H1 (cell line): ENCODE measurements around the gene HTR1D. TPM values are rescaled to one million over a fixed set of nuclear protein-coding genes. Genes with fewer than 3 reads are reported as not detected.

ENCODE experiments used
- GTF2F1 ChIP-seq: IDR thresholded peaks from 2 replicates; pipeline ENCODE4 v1.6.1; 2012; ENCODE audit warnings: low read depth, low read length, improper control_type of control experiment, borderline replicate concordance
- POLR2A ChIP-seq, 2 experiments: IDR thresholded peaks; 1 replicate in 1 of 2; 2 replicates in 1 of 2; pipeline ENCODE4 v1.6.1; 2011; ENCODE audit warnings: low read depth in 2 of 2, low read length in 2 of 2, mild to moderate bottlenecking in 2 of 2; ENCODE audit errors: control extremely low read depth in 1 of 2
- RAD21 ChIP-seq, 2 experiments: IDR thresholded peaks in 1 of 2; conservative IDR thresholded peaks in 1 of 2; 2 replicates each; pipeline ENCODE4 v1.6.1; 2011; ENCODE audit warnings: low read depth in 2 of 2, low read length in 2 of 2, improper control_type of control experiment in 1 of 2, inconsistent platforms in 1 of 2, mild to moderate bottlenecking in 1 of 2, moderate library complexity in 1 of 2
- SP1 ChIP-seq: IDR thresholded peaks from 2 replicates; pipeline ENCODE4 v1.6.1; 2011; ENCODE audit warnings: low read depth, low read length
- ZNF274 ChIP-seq: IDR thresholded peaks from 2 replicates; pipeline ENCODE4 v1.7.0; 2012; ENCODE audit warnings: low read length, borderline replicate concordance; ENCODE audit errors: extremely low read depth
- polyA plus RNA-seq, 7 experiments: library from polyadenylated mRNA; depleted of rRNA in 3 of 7; stranded (reverse) in 5 of 7; unstranded in 2 of 7; fragments of >200 nt in 5 of 7; fragments of 200-250 nt in 2 of 7; gene quantifications; 1 replicate in 5 of 7; 2 replicates in 1 of 7; 4 replicates in 1 of 7; pipeline versions ENCODE4 v1.2.1 to v1.2.3, GENCODE V29; 2011 to 2013; ENCODE audit warnings: missing spikeins in 2 of 7, mixed read lengths in 2 of 7
- total RNA-seq: library from RNA; stranded (reverse); fragmentation: NEBNext Ultra II Directional; extraction: Animal tissue kit (Norgen Biotek cat#: 25700); gene quantifications from 2 replicates; pipeline ENCODE4 v1.2.1, GENCODE V29; 2021
- TF ChIP-seq, protein P1 (sequence below): IDR thresholded peaks from 2 replicates; pipeline ENCODE4 v1.6.1; 2011; ENCODE audit warnings: low read depth, mild to moderate bottlenecking, low read length; ENCODE audit not compliant: insufficient read depth

Gene HTR1D
- total and polyA plus RNA-seq, 2 of the 8 experiments (the other 6 are each of a cell fraction or from before 2014, with no cell fraction given), result 8.8 to 11.5 TPM

DNA sequence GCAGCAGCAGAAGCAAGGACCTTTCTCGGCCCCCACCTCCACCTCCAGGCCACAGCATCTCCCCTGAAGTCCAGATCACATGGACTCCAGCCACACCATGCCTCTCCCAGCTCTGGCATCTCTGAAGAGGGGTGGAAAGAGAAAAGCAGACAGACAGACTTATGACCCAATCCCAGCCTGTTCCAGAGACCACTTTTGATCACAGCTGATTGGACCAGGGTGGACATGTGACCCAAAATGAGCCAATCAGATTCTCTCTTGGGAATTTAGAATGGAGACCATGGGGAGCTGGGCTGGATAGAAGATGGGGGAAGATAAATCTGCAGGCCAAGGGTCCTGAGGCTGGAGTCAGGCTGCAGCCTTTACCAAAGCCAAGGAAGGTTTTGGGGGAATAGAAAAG, 16.4 kb downstream of the HTR1D start (continued):
- TF ChIP-seq ZNF274 (no peak), POLR2A (IDR thresholded peaks at IDR 0.05; ENCODE audit: control extremely low read depth in 1 of 2, low read depth in 2 of 2, low read length in 2 of 2) (no peak), SP1 (peak; percentile 33; the same call in 1 of the 2 replicates), GTF2F1 (no peak), RAD21 (IDR thresholded peaks at IDR 0.05 in 1 of 2, conservative IDR thresholded peaks at IDR 0.05 in 1 of 2; ENCODE audit: low read depth in 2 of 2, low read length in 2 of 2) (no peak)
- TF ChIP-seq, protein P1, sequence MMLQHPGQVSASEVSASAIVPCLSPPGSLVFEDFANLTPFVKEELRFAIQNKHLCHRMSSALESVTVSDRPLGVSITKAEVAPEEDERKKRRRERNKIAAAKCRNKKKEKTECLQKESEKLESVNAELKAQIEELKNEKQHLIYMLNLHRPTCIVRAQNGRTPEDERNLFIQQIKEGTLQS, result no peak
- TF ChIP-seq, all 59 proteins: peak for 2
